ENCODE data around the gene DMRT1.
A peak's percentile ranks its signal among the peaks of the same experiment; 100 is the strongest.
"Not testable (repeated sequence)": the region's sequence is repeated elsewhere in the genome, so short reads cannot be mapped to it uniquely, and the experiment has no call there.

Gene DMRT1

DNA sequence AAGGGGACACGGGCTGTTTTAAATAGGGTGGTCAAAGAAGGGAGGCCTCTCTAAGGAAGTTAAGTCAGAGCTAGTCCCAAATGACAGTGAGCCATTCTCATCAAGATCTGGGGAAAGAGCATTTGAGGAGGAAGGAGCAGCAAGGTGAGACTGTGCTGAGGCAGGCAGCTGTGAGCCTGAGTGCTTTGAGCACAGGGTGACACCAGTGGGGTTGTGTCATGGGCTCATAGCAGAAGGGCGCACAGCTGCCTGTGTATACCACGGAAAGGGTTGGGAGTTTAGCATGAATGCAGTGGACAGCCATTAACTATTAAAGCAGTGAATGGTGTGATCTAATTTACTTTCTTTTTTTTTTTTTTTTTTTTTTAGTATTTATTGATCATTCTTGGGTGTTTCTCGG, 19.2 kb downstream of the DMRT1 start:
- DNase-seq = no peak

DNA sequence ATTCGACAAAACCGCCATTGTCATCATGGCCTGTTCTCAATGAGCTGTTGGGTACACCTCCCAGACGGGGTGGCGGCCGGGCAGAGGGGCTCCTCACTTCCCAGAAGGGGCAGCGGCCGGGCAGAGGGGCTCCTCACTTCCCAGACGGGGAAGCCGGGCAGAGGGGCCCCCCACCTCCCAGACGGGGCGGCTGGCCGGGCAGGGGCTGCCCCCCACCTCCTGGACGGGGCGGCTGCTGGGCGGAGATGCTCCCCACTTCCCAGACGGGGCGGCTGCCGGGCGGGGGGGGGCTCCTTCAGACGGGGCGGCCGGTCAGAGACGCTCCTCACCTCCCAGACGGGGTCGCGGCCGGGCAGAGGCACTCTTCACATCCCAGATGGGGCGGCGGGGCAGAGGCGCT, 20.0 kb downstream of the DMRT1 start:
- not testable (repeated sequence) for DNase-seq

DNA sequence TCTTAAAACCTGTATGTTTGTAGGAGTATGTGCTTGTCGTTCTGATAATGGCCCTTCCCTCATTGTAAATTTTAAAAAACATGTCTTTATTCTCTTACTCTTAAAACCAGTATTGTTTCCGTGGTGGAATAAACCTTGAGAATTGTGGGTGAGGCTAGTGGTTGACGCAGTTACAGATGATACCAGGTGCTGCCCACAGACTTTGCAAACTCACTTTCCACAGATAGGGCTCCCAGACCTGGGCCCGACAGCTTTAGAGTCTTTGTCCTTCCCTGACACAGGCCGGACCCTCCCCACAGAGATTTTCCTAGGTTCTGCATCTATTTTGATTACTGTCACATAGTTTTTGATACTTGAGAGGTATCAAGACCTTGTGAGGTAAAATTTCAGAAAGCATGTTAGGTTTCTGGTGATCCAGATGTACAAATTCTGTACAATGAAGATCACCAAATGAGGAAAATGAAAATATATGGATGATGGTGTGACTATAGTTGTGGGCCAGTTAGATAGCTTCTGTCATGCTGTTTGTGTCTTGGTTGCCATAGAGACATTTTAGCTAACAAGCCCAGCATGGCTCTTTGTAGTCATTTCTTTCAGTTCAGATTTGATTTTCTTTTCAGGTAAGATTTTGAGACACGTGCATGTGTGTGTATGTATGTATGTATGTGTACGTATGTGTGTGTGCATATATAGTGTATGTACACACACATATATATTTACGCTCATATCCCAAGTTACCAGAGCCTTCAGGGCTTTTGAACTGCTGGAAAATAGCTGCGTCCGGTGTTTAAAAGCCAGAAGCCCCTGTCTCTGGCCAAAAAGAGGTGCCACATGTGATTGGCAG, 33.8 kb downstream of the DMRT1 start:
- no peak for DNase-seq

DNA sequence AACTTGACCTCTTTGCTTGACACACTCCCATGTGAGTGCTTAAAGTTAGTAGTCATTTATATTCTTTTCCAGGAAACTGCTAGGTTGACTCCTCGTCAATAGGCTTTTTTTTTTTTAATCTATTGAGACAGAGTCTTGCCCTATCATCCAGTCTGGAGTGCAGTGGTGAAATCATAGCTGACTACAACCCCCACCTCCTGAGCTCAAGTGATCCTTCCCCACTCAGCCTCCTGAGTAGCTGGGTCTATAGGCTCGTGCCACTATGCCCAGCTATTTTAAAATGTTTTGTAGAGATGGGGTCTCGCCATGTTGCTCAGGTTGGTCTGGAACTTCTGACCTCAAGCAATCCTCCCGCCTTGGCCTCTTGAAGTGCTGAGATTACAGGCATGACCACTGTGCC, 34.9 kb downstream of the DMRT1 start:
- no peak for DNase-seq

DNA sequence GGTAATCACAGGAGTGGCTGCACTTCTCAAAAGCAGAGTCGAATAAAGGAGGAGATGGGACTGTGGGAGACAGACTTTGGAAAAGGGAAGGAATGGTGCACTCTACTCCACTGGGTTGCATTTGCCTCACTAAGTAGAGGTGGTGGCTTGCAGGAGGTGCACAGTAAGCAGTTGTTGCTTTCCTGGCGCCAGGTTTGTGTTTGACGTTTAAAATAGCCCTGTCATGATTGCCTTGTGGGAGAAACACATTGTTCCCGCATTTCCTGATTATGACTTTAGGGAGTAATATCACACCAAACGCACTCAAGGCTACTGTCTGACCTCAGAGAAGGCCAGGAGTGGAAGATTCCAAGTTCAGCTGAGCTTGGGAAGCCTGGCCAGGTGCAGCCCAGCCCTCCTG, 36.7 kb downstream of the DMRT1 start:
- no peak for DNase-seq

DNA sequence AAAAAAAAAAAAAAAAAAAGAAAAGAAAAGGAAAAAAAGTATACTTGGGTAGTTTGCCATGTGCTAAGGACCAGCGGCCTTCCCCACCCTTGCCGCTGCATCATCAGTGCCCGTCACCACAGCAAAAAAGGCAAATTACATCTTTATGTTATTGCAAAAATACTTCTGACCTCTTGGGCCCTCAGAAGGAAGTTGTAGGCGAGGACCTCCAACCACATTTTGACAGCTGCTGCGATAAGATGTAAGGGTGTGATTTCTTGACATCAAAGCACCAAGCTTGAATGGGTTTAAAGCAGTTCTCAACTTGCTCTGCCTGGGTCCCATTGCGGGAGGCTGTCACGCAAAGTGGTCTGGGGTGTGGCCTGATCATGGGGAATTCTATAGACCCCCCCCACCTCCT, 39.2 kb downstream of the DMRT1 start:
- no peak for DNase-seq

DNA sequence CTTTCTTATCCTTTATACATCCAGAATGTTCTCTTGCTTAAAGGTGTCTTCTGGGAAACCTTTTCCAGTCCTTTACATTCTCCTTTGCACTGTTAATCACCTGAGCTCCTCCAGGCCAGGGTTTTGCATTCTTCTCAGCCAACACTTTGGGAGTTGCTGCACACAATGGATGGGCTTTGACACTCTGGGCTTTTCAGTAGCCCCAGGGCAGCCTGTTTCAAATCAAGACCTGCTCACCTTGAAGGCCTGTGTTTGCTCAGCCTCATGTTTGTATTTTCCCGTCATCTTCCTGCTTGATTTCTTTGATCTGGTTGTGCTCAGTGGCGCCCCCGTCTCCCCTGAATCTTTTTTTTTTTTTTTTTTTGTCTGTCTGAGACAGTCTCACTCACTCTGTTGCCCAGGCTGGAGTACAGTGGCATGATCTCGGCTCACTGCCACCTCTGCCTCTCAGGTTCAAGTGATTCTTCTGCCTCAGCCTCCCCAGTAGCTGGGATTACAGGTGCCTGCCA, 41.0 kb downstream of the DMRT1 start:
- DNase-seq = no peak

DNA sequence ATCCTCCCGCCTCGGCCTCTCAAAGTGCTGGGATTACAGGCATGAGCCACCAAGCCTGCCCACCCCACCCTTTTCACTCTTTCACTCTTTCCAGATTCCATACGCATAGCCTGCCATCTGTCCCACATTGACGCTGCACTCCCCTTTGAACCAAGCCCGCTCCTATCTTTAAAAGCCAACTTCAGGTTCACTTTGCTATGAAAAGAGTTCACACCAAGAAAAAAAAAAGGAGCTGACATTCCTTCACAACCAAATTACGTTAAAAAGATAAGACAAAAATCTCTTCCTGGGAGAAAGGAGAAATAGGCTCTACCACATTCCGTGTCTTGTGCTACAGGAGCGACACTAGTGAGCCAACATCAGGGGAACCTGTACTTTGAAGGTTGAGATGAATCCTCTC, 41.5 kb downstream of the DMRT1 start:
- no peak for DNase-seq

DNA sequence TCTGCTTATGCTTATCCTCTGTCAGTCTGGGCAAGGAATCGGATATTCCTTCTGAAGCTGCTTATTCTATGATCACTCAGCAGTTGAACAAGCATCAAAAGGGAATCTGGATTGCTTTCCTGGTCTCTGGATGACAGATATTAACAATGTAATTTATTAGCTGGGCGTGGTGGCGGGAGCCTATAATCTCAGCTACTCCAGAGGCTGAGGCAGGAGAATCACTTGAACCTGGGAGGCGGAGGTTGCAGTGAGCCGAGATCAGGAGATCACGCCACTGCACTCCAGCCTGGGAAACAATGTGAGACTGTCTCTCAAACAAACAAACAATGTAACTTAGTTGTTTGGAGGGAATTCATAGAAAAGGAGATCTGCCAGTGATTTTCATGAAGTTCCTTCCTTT, 45.4 kb downstream of the DMRT1 start:
- DNase-seq = no peak

DNA sequence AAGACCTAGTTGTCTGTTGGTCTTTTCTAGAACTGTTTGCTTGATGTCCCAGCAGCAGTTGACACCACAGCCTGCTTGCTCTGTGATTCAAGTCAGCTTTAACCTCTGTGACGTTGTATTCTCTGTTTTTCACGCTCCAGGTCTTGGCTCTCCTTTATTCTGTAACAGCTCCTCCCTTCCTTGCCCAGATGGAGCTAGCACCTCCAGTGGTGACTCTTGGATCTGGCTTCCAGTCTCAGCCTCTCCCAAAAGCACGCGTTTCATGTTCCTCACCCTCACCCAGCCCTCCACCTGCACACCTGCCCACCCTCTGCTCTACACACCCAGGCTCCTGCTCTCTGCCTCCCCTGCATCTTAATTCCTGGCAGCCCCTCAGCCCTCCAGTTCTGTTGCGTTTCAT, 50.6 kb downstream of the DMRT1 start:
- DNase-seq = no peak

DNA sequence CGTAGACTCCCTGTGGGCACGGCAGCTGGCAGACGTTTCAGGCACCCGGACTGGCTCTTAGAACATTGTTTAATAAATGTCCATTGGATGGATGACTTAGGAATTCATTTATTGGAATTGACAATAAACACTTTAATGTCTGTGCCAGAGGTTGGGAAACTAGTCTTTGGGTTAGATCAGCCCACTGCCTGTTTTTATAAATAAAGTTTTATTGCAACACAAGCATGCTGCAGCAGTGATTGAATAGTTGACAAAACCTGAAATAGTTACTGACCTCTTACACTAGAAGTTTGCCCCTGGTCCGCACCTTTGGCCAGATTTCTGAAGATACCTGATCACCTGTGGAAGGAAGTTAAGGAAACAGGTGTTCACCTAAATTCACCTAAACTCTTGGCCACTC, 51.6 kb downstream of the DMRT1 start:
- DNase-seq = no peak

DNA sequence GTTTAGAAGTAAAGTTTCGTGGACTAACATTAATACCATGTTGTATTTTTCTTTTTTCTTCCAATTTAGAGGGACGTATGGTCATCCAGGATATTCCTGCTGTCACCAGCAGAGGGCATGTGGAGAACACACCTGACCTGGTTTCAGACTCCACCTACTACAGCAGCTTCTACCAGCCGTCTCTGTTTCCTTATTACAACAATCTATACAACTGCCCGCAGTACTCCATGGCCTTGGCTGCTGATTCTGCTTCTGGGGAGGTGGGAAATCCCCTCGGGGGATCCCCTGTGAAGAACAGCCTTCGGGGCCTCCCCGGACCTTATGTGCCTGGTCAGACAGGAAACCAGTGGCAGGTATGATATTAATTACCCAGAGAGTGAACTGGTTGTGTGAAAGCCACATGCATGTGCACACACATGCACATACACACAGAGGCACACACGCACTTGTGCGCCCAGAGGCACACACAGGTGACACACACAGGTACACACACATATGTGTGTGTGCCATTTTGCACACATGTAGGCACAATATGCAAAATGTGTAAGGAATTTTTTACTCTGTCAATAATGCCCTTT, 52.4 kb downstream of the DMRT1 start:
- peak; percentile 71 for DNase-seq

DNA sequence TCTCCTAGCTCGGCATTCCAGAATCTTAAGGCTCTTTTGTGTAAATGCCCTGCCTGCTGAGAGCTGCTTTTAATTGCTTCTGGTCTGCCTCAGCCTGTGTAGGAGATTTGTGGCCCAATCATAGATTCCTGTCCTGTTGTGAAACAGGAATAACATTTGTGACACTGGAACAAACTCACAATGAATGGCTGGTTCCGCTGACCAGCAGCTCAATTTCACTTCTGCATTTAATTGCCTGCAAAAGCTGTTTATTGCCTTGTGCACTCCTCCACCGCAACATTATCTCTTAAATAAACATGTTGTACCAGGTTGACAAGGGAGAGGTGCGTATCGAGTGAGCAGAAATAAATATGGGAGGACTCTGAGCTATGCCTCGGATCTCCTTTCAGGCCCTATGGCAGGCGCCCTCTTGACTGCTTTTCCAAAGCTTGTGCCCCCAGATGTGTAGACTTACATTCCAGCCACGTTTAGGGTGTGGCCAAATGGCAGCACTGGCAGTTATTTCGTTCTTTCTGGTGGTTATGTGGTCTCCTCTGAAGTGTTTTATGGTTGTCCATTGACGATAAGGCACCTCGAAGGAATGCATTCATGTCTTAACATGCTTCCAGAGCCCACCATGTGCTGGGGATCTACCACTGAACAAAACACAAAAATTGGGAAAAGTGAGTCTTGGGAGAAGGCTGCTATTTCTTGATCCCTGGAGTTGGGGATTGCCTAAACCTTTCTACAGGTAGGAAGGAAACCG, 58.1 kb downstream of the DMRT1 start:
- DNase-seq = peak; percentile 20

DNA sequence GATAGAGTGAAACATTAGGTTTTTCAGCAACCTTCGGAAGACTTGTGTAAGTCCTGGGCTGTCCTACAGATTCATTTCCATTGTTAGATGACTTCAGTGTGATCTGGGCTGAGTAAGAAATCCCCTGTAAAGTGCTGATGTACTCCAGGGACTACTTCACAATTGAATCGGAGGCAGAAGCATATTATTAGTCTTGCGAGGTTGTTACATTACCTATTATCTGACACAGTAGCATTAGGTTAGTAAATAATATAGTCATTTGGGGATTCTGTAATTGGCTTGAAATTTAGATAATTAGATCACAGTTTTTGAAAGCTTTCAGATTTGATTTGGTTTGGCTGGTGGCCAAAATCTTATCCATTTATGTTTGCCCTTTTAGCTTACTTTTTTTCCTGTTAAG, 62.4 kb downstream of the DMRT1 start:
- DNase-seq = no peak

DNA sequence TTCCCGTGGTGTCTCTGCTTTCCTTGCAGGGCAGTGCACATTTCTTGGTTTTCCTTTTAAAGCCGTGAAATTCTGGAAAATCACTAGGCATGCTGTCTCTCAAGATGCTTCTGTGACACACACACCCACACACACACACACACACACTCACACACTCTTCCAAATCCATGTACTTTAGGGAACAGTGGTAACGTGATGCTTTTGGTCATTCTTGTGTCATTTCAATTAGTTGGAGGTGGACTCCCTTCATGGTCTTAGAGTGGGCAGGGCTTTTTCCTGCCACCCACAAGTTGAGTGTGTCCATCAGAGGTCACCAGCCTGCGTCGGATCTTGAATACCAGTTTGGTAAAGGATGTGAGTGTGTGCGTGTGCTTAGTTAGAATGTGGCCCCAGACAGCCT, 64.4 kb downstream of the DMRT1 start:
- no peak for DNase-seq

DNA sequence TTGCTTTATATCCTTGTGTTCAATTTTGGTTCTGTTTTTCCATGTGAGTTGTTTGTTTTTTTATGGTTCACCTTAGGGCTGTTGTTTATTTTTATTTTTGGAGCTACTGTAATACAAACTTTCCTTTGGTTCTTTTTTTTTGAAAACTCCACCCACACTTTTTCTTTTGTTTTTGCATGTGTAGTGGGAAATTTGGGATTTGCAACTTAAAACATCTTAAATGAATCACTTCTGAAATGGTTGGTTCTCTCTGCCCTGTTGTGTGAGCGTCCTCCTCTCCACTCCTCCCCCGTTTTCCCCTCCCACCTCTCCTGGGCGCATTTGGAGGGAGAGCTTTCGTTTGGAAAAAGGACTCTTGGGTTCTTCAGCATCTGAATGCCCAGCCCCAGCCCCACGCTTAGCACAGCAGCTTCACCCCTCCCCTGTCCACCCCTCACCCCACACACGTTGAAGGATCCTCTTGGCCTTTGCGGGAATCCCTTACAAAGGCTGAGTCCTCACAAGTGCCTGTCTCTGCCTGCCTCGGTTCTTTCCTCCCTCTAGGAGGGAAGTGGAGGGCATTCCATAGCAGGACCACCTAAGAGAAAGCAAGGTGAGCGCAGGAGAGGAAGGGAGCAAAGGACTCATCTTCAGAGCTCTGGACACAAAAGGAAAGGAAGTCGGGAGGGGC, 67.2 kb downstream of the DMRT1 start:
- no peak for DNase-seq

DNA sequence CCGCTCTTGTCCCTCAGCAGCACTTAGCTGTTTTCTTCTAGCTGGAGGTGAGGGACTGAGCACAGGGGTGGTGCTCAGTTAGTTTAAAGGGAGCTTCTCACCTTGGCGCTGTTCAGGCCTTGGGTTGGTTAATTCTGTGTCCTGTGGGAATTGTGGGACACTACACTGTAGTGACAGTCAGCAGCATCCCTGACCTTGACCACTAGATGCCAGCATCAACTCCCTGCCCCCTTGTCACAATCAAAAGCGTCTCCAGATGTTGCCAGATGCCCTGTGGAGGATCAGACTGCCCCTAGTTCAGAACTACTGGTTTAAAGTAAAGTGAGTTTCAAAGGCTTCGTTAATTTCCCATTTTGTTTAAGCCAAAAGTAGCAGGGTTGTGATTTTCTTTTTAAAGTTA, 69.5 kb downstream of the DMRT1 start:
- DNase-seq = peak; percentile 2

DNA sequence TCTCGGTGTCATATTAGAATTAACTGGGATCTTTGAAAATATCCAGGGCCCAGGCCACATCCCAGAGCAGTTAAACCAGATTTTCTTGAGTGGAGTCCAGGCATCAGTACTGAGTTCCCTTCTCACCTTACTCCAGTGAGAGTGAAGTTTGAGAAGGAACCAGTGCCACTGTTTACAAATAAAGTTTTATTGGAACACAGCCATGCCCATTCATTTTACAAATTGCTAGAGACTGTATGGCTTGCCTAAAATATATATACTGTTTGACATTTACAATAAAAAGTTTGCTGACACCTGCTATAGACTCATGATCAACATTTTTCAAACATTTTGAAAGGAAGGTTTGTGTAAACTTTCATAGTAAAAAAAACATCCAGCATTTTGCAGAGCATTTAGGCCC, 71.3 kb downstream of the DMRT1 start:
- no peak for DNase-seq

DNA sequence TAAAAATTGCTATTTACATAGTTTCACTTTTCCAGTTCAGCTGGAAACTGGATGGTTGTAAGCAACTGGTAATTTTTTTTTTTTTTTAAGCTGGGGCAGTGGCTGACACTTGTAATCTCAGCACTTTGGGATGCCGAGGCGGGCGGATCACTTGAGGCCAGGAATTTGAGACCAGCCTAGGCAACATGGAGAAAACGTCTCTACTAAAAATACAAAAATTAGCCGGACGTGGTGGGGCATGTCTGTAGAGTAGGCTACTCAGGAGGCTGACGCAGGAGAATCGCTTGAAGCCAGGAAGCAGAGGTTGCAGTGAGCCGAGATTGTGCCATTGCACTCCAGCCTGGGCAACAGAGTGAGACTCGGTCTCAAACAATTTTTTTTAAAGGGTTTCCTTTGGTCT, 72.0 kb downstream of the DMRT1 start:
- DNase-seq = not testable (repeated sequence)

DNA sequence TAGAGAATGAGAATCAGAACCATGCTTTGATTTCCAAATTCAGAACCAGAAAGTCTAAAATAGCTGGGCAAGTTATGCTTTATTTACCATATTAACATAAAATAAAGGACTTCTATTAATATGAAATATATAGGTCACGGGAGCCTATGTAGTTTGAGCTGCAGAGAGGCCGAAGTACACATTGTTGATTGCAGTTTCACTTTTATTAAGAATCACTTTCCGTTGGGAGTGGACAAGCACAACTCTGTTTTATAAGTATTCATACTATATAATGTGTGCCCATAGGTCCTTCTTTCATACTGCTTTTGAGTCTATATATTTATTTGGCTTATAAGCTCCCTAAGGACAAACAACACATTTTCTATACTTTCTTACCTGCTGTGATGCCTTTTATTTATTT, 76.2 kb downstream of the DMRT1 start:
- no peak for DNase-seq

DNA sequence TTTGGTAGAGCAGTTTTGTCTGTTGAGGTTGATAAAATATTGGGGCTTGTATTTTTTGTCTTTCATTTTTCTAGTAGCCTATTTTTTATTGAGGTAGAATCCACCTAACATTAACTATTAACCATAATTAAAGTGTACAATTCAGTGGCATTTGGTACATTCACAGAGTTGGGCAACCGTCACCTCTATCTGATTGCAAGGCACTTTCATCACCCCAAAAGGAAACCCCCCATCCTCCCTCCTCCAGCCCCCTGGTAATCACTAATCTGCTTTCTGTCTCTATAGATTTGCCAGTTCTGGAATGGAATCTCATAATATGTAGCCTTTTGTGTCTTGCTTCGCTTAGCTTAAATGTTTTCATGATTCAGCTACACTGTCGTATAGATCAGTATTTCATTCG, 79.4 kb downstream of the DMRT1 start:
- no peak for DNase-seq

DNA sequence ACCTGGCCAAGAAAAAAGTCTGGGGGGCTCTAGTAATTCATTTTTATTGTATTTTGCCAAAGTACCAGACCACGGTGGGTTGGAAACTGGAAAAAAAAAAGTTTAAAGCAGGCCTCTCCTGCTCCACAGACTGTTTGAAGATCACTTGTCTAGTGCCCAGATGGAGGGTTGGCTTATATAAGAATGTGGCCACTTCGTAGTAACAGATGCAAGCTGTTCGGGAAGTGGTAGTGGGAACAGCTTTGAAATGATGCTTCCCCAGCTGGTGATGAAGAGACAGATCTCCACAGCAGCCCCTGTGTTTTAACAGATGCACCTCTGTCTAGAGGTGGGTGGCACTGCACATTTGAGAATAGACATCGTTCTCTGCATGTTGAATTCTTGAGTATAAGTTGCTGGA, 80.7 kb downstream of the DMRT1 start:
- no peak for DNase-seq

DNA sequence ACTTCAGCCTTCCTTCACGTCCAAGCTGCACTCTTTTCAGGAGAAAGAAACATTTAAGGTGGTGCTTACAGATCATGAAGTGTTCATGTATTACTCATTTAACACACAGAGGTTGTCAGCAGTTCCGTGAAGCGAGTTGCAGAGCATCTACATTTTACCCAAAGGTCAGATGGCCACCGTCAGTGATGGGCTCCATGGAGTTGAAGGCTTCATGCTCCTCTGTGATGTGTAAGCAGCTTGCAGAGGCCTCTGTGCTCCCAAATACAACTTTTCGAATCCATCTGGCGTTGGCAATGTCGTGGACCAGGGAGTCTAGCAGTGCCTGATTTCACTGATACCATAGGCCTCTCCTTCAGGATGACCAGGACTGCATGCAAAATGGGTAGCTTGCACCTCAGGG, 81.2 kb downstream of the DMRT1 start:
- DNase-seq = no peak
